ENCODE measurements around the gene UPF2. TPM values are rescaled to one million over a fixed set of nuclear protein-coding genes. Genes with fewer than 3 reads are reported as not detected.
A peak's percentile ranks its signal among the peaks of the same experiment; 100 is the strongest.

Gene UPF2
- total RNA-seq, 2 experiments from 2014 or later: 26.7 to 28.5 TPM

- Mint-ChIP-seq H3K36me3 (ENCODE audit: low read depth) (peaks cover 26% of the 10 kb centered on the region), H3K4me1 (no peaks in the 10 kb centered on the region), H3K4me3 (no peak overlapping the region), H3K9me3 (no peaks in the 10 kb centered on the region), H3K27ac (no peak overlapping the region), H3K27me3 (no peaks in the 10 kb centered on the region)
- ChIA-PET POLR2A (no interaction called here), CTCF (no interaction called here)
- no peak for DNase-seq
These were observed 106.0 kb downstream of the UPF2 start for GRCh38 chr10:11936389-11937152.

GRCh38 chr10:11934262-11934661 lies 108.3 kb downstream of the UPF2 start:
- Mint-ChIP-seq H3K9me3 (no peaks in the 10 kb centered on the region), H3K27ac (no peak overlapping the region), H3K4me3 (no peak overlapping the region), H3K36me3 (ENCODE audit: low read depth) (peaks cover 45% of the 10 kb centered on the region), H3K4me1 (no peaks in the 10 kb centered on the region), H3K27me3 (no peaks in the 10 kb centered on the region)
- POLR2A ChIA-PET: no interaction called here
- CTCF ChIA-PET: no interaction called here
- no peak for DNase-seq

- CTCF ChIA-PET: no interaction called here
- peaks cover 48% of the 10 kb centered on the region for H3K36me3 Mint-ChIP-seq (ENCODE audit: low read depth)
- H3K4me1 Mint-ChIP-seq: no peaks in the 10 kb centered on the region
These were observed 108.9 kb downstream of the UPF2 start for GRCh38 chr10:11933577-11934223.

GRCh38 chr10:11931038-11931437 lies 111.6 kb downstream of the UPF2 start:
- H3K4me1 Mint-ChIP-seq: no peaks in the 10 kb centered on the region
- H3K36me3 Mint-ChIP-seq (ENCODE audit: low read depth): peaks cover 61% of the 10 kb centered on the region
- no peak overlapping the region for H3K27ac Mint-ChIP-seq
- DNase-seq: no peak
- POLR2A ChIA-PET: interaction anchor here (1.1 kb wide), 1 partner anchor 9 kb away, joined by 3 read pairs; no protein-coding TSS in a partner anchor
- H3K27me3 Mint-ChIP-seq: no peaks in the 10 kb centered on the region
- CTCF ChIA-PET: interaction anchor here (1.3 kb wide), 1 partner anchor 56 kb away, joined by 3 read pairs; no protein-coding TSS in a partner anchor
- H3K4me3 Mint-ChIP-seq: no peak overlapping the region
- H3K9me3 Mint-ChIP-seq: no peaks in the 10 kb centered on the region

More at GRCh38 chr10:11933577-11934223, 108.9 kb downstream of the UPF2 start:
- Mint-ChIP-seq H3K27me3 (no peaks in the 10 kb centered on the region), H3K27ac (no peak overlapping the region), H3K9me3 (no peaks in the 10 kb centered on the region), H3K4me3 (no peak overlapping the region)
- no peak for DNase-seq
- POLR2A ChIA-PET: no interaction called here

GRCh38 chr10:11930312-11930978 lies 112.2 kb downstream of the UPF2 start:
- DNase-seq: no peak
- Mint-ChIP-seq H3K4me1 (no peaks in the 10 kb centered on the region), H3K9me3 (no peaks in the 10 kb centered on the region), H3K27me3 (no peaks in the 10 kb centered on the region), H3K36me3 (ENCODE audit: low read depth) (peaks cover 62% of the 10 kb centered on the region), H3K27ac (peak overlapping the region; percentile 23), H3K4me3 (no peak overlapping the region)
- ChIA-PET POLR2A (interaction anchor here (1.1 kb wide), 1 partner anchor 8 kb away, joined by 3 read pairs; no protein-coding TSS in a partner anchor), CTCF (interaction anchor here (1.3 kb wide), 1 partner anchor 57 kb away, joined by 3 read pairs; no protein-coding TSS in a partner anchor)

GRCh38 chr10:11927746-11928145 lies 114.9 kb downstream of the UPF2 start:
- H3K4me1 Mint-ChIP-seq: no peaks in the 10 kb centered on the region
- POLR2A ChIA-PET: no interaction called here

GRCh38 chr10:11921800-11922392 lies 120.7 kb downstream of the UPF2 start:
- Mint-ChIP-seq H3K4me3 (no peak overlapping the region), H3K4me1 (no peaks in the 10 kb centered on the region), H3K9me3 (no peaks in the 10 kb centered on the region), H3K27me3 (no peaks in the 10 kb centered on the region), H3K36me3 (ENCODE audit: low read depth) (peaks cover 48% of the 10 kb centered on the region), H3K27ac (no peak overlapping the region)
- POLR2A ChIA-PET: interaction anchor here (1.0 kb wide), 1 partner anchor 9 kb away, joined by 3 read pairs; no protein-coding TSS in a partner anchor
- DNase-seq: no peak
- CTCF ChIA-PET: no interaction called here

More at GRCh38 chr10:11927746-11928145, 114.9 kb downstream of the UPF2 start:
- no peak for DNase-seq
- H3K4me3 Mint-ChIP-seq: no peak overlapping the region
- no peaks in the 10 kb centered on the region for H3K9me3 Mint-ChIP-seq
- CTCF ChIA-PET: no interaction called here
- no peak overlapping the region for H3K27ac Mint-ChIP-seq
- H3K36me3 Mint-ChIP-seq (ENCODE audit: low read depth): peaks cover 64% of the 10 kb centered on the region
- H3K27me3 Mint-ChIP-seq: no peaks in the 10 kb centered on the region

- H3K27me3 Mint-ChIP-seq: no peaks in the 10 kb centered on the region
- no peaks in the 10 kb centered on the region for H3K9me3 Mint-ChIP-seq
- ChIA-PET CTCF (no interaction called here), POLR2A (no interaction called here)
- H3K27ac Mint-ChIP-seq: no peak overlapping the region
- no peak overlapping the region for H3K4me3 Mint-ChIP-seq
- DNase-seq: no peak
- H3K4me1 Mint-ChIP-seq: no peaks in the 10 kb centered on the region
- peaks cover 30% of the 10 kb centered on the region for H3K36me3 Mint-ChIP-seq (ENCODE audit: low read depth)
These were observed 123.3 kb downstream of the UPF2 start for GRCh38 chr10:11919271-11919670.

GRCh38 chr10:11918384-11918783 lies 124.2 kb downstream of the UPF2 start:
- CTCF ChIA-PET: no interaction called here

GRCh38 chr10:11913079-11913641 lies 129.4 kb downstream of the UPF2 start:
- Mint-ChIP-seq H3K27ac (no peak overlapping the region), H3K36me3 (ENCODE audit: low read depth) (no peaks in the 10 kb centered on the region), H3K9me3 (no peaks in the 10 kb centered on the region), H3K4me3 (no peak overlapping the region), H3K4me1 (no peaks in the 10 kb centered on the region), H3K27me3 (no peaks in the 10 kb centered on the region)
- CTCF ChIA-PET: no interaction called here
- no peak for DNase-seq
- POLR2A ChIA-PET: no interaction called here

More at GRCh38 chr10:11918384-11918783, 124.2 kb downstream of the UPF2 start:
- Mint-ChIP-seq H3K4me1 (no peaks in the 10 kb centered on the region), H3K9me3 (no peaks in the 10 kb centered on the region), H3K27ac (no peak overlapping the region), H3K27me3 (no peaks in the 10 kb centered on the region), H3K36me3 (ENCODE audit: low read depth) (peaks cover 26% of the 10 kb centered on the region), H3K4me3 (no peak overlapping the region)
- no peak for DNase-seq
- POLR2A ChIA-PET: no interaction called here

- peaks cover 2% of the 10 kb centered on the region for H3K4me1 Mint-ChIP-seq
- CTCF ChIA-PET: no interaction called here
- H3K36me3 Mint-ChIP-seq (ENCODE audit: low read depth): no peaks in the 10 kb centered on the region
- H3K4me3 Mint-ChIP-seq: no peak overlapping the region
- POLR2A ChIA-PET: no interaction called here
- no peaks in the 10 kb centered on the region for H3K27me3 Mint-ChIP-seq
- H3K27ac Mint-ChIP-seq: no peak overlapping the region
- H3K9me3 Mint-ChIP-seq: no peaks in the 10 kb centered on the region
- no peak for DNase-seq
These were observed 132.5 kb downstream of the UPF2 start for GRCh38 chr10:11910102-11910501.

GRCh38 chr10:11909618-11910017 lies 133.0 kb downstream of the UPF2 start:
- ChIA-PET CTCF (no interaction called here), POLR2A (no interaction called here)
- H3K27me3 Mint-ChIP-seq: no peaks in the 10 kb centered on the region
- DNase-seq: no peak
- no peaks in the 10 kb centered on the region for H3K9me3 Mint-ChIP-seq
- peaks cover 2% of the 10 kb centered on the region for H3K4me1 Mint-ChIP-seq
- no peak overlapping the region for H3K27ac Mint-ChIP-seq
- H3K4me3 Mint-ChIP-seq: no peak overlapping the region
- H3K36me3 Mint-ChIP-seq (ENCODE audit: low read depth): no peaks in the 10 kb centered on the region

GRCh38 chr10:11908991-11909390 lies 133.6 kb downstream of the UPF2 start:
- DNase-seq: no peak
- no peaks in the 10 kb centered on the region for H3K27me3 Mint-ChIP-seq
- ChIA-PET CTCF (no interaction called here), POLR2A (no interaction called here)
- H3K4me3 Mint-ChIP-seq: no peak overlapping the region
- peaks cover 2% of the 10 kb centered on the region for H3K4me1 Mint-ChIP-seq
- H3K27ac Mint-ChIP-seq: no peak overlapping the region
- H3K36me3 Mint-ChIP-seq (ENCODE audit: low read depth): no peaks in the 10 kb centered on the region
- H3K9me3 Mint-ChIP-seq: no peaks in the 10 kb centered on the region

Measured in activated CD4-positive, alpha-beta memory T cell treated with anti-CD3 and anti-CD28 coated beads, Interleukin-2, amount 10 ng/mL, durations not matched to agents 7 days and 5 days (primary cell).